GM19351 (cell line): Measurements from ENCODE around the gene CLSTN2.

Experiments
- ATAC-seq: cut with Tn5 transposase; IDR thresholded peaks from one replicate; pipeline ENCODE4 v1.9.1; 2021; ENCODE audit warnings: mild to moderate bottlenecking, moderate library complexity; ENCODE audit not compliant: unreplicated experiment

CLSTN2 gene

GRCh38 chr3:140472306-140473020, 537.5 kb downstream of the CLSTN2 start:
- ATAC-seq: no peak

- ATAC-seq: no peak
Measured at GRCh38 chr3:140487566-140487965, 552.6 kb downstream of the CLSTN2 start.

- no peak for ATAC-seq
Measured at GRCh38 chr3:140493271-140493670, 558.3 kb downstream of the CLSTN2 start.

- no peak for ATAC-seq
Measured at GRCh38 chr3:140494970-140495369, 560.0 kb downstream of the CLSTN2 start.

GRCh38 chr3:140497331-140497730, 562.3 kb downstream of the CLSTN2 start:
- no peak for ATAC-seq

- ATAC-seq: no peak
Measured at GRCh38 chr3:140499114-140499757, 564.3 kb downstream of the CLSTN2 start.

- ATAC-seq: no peak
Measured at GRCh38 chr3:140500473-140500872, 565.5 kb downstream of the CLSTN2 start.

- no peak for ATAC-seq
Measured at GRCh38 chr3:140501061-140501769, 566.2 kb downstream of the CLSTN2 start.

- ATAC-seq: no peak
Measured at GRCh38 chr3:140501770-140502364, 566.9 kb downstream of the CLSTN2 start.

- no peak for ATAC-seq
Measured at GRCh38 chr3:140505213-140505612, 570.2 kb downstream of the CLSTN2 start.

- no peak for ATAC-seq
Measured at GRCh38 chr3:140505876-140506275, 570.9 kb downstream of the CLSTN2 start.

- no peak for ATAC-seq
Measured at GRCh38 chr3:140508550-140508949, 573.6 kb downstream of the CLSTN2 start.

GRCh38 chr3:140509534-140509933, 574.5 kb downstream of the CLSTN2 start:
- ATAC-seq: no peak

GRCh38 chr3:140510303-140510861, 575.4 kb downstream of the CLSTN2 start:
- no peak for ATAC-seq

- no peak for ATAC-seq
Measured at GRCh38 chr3:140521751-140522445, 586.9 kb downstream of the CLSTN2 start.

- no peak for ATAC-seq
Measured at GRCh38 chr3:140522653-140523380, 587.8 kb downstream of the CLSTN2 start.

GRCh38 chr3:140523600-140523999, 588.6 kb downstream of the CLSTN2 start:
- ATAC-seq: no peak

- no peak for ATAC-seq
Measured at GRCh38 chr3:140527156-140527555, 592.2 kb downstream of the CLSTN2 start.

- ATAC-seq: no peak
Measured at GRCh38 chr3:140529096-140529495, 594.1 kb downstream of the CLSTN2 start.

- no peak for ATAC-seq
Measured at GRCh38 chr3:140529558-140529957, 594.6 kb downstream of the CLSTN2 start.
